Mesenchymal stem cell (in vitro differentiated cells and primary cell): ENCODE data around the gene ROBO3.

Experiments used
- DNase-seq: peaks from one replicate; pipeline ENCODE4 v3.0.0-alpha.2; 2013
- H2AFZ ChIP-seq: one replicate; pipeline ENCODE4 v1.6.1; 2013; ENCODE audit warnings: low read depth, mild to moderate bottlenecking, control low read depth, inconsistent platforms, low read length, moderate library complexity
- H2AK5ac ChIP-seq: 2 replicates; pipeline ENCODE4 v1.6.1; 2013; ENCODE audit warnings: low read length, moderate library complexity, mild to moderate bottlenecking, inconsistent platforms; ENCODE audit not compliant: severe bottlenecking
- H2BK120ac ChIP-seq: one replicate; pipeline ENCODE4 v1.6.1; 2013; ENCODE audit warnings: low read depth, mild to moderate bottlenecking, inconsistent platforms, low read length, moderate library complexity
- H2BK12ac ChIP-seq, 2 experiments: one replicate each; pipeline ENCODE4 v1.6.1; 2013; ENCODE audit warnings: inconsistent platforms in 2 of 2, low read length in 2 of 2, mild to moderate bottlenecking in 2 of 2, moderate library complexity in 2 of 2, control low read depth in 1 of 2
- H2BK15ac ChIP-seq: one replicate; pipeline ENCODE4 v1.6.1; 2013; ENCODE audit warnings: mild to moderate bottlenecking, low read depth, inconsistent platforms; ENCODE audit not compliant: poor library complexity, severe bottlenecking
- H2BK5ac ChIP-seq: 2 replicates; pipeline ENCODE4 v1.6.1; 2013; ENCODE audit warnings: low read depth, mild to moderate bottlenecking, low read length, control low read depth, inconsistent platforms; ENCODE audit not compliant: poor library complexity, severe bottlenecking
- H3K14ac ChIP-seq, 2 experiments: one replicate each; pipeline ENCODE4 v1.6.1; 2013; ENCODE audit warnings: inconsistent platforms in 2 of 2, low read length in 2 of 2, control low read depth in 1 of 2, mild to moderate bottlenecking in 1 of 2, moderate library complexity in 1 of 2
- H3K18ac ChIP-seq, 2 experiments: one replicate each; pipeline ENCODE4 v1.6.1; 2013; ENCODE audit warnings: inconsistent platforms in 2 of 2, low read length in 2 of 2, control low read depth in 1 of 2, low read depth in 1 of 2, mild to moderate bottlenecking in 1 of 2
- H3K23ac ChIP-seq, 2 experiments: one replicate each; pipeline ENCODE4 v1.6.1; 2013; ENCODE audit warnings: inconsistent platforms in 2 of 2, low read length in 2 of 2, mild to moderate bottlenecking in 2 of 2, moderate library complexity in 2 of 2, control low read depth in 1 of 2
- H3K27ac ChIP-seq: 2 replicates; pipeline ENCODE4 v1.5.1; 2013; ENCODE audit warnings: mild to moderate bottlenecking, moderate library complexity, low read length, control low read depth, inconsistent platforms; ENCODE audit not compliant: poor library complexity, severe bottlenecking
- H3K27me3 ChIP-seq, 2 experiments: 2 replicates each; pipeline versions ENCODE4 v1.6.1 to v1.7.0; 2013; ENCODE audit warnings: low read length in 2 of 2, mild to moderate bottlenecking in 2 of 2, moderate library complexity in 2 of 2, control low read depth in 1 of 2, inconsistent platforms in 1 of 2; ENCODE audit not compliant: control insufficient read depth in 1 of 2, insufficient read depth in 1 of 2
- H3K36me3 ChIP-seq, 2 experiments: 2 replicates each; pipeline versions ENCODE4 v1.6.1 to v1.7.0; 2013; ENCODE audit warnings: low read length in 2 of 2, control low read depth in 1 of 2, inconsistent platforms in 1 of 2, low read depth in 1 of 2, mild to moderate bottlenecking in 1 of 2; ENCODE audit not compliant: insufficient read depth in 2 of 2, control insufficient read depth in 1 of 2
- H3K4ac ChIP-seq, 2 experiments: one replicate each; pipeline ENCODE4 v1.6.1; 2013; ENCODE audit warnings: inconsistent platforms in 2 of 2, low read length in 2 of 2, mild to moderate bottlenecking in 2 of 2, moderate library complexity in 2 of 2, control low read depth in 1 of 2, low read depth in 1 of 2
- H3K4me1 ChIP-seq: 2 replicates; pipeline ENCODE4 v1.6.1; 2013; ENCODE audit warnings: low read depth, low read length, control low read depth; ENCODE audit not compliant: control insufficient read depth, insufficient read depth
- H3K4me2 ChIP-seq: 2 replicates; pipeline ENCODE4 v1.6.1; 2013; ENCODE audit warnings: low read length, mild to moderate bottlenecking, inconsistent platforms; ENCODE audit not compliant: poor library complexity, severe bottlenecking
- H3K4me3 ChIP-seq, 2 experiments: 2 replicates each; pipeline versions ENCODE4 v1.5.1 to v1.7.0; 2013; ENCODE audit warnings: low read length in 2 of 2, mild to moderate bottlenecking in 2 of 2, control low read depth in 1 of 2, low read depth in 1 of 2; ENCODE audit not compliant: insufficient read depth in 1 of 2
- H3K79me1 ChIP-seq: replicated peaks from 2 replicates; pipeline ENCODE4 v1.6.1; 2013; ENCODE audit warnings: mild to moderate bottlenecking, control low read depth, low read length, inconsistent platforms; ENCODE audit not compliant: poor library complexity, severe bottlenecking
- H3K9ac ChIP-seq: 2 replicates; pipeline ENCODE4 v1.7.0; 2013; ENCODE audit warnings: mild to moderate bottlenecking, low read length, moderate library complexity
- H3K9me3 ChIP-seq: 2 replicates; pipeline ENCODE4 v1.7.0; 2013; ENCODE audit warnings: mild to moderate bottlenecking, low read length; ENCODE audit not compliant: control insufficient read depth
- H4K8ac ChIP-seq: one replicate; pipeline ENCODE4 v1.6.1; 2013; ENCODE audit warnings: inconsistent platforms, mild to moderate bottlenecking, low read length, moderate library complexity
- H4K91ac ChIP-seq: one replicate; pipeline ENCODE4 v1.6.1; 2013; ENCODE audit warnings: mild to moderate bottlenecking, low read length, inconsistent platforms
- WGBS: methylation state at CpG from one replicate; pipeline ENCODE4 v1.1.7; 2013; ENCODE audit warnings: mixed read lengths; 5-methylcytosine and 5-hydroxymethylcytosine counted together

Gene ROBO3

DNA sequence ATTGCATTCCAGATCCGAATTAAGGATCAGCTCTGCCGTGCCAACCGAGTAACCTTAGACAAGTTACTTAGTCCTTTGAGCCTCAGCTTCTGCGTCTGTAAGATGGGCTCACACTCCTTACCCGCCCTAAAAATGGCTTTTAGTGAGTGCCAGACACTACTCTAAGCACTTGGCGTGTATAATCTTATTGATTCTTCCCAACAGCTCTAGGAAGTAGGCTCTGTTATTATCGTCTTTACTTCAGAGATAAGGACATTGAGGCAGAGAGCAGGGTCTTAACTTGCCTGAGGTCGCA lies 21.7 kb upstream of the ROBO3 start:
- H3K27ac ChIP-seq = no peak overlapping the region
- H2BK15ac ChIP-seq = no peak overlapping the region
- H2BK5ac ChIP-seq = no peak overlapping the region
- H2BK120ac ChIP-seq = no peak overlapping the region
- no peak overlapping the region for H2AFZ ChIP-seq
- H3K27me3 ChIP-seq = peaks cover 82 to 100% of the 10 kb centered on the region in 2 experiments
- WGBS = 19% methylated on average over 8 of the region's 8 CpGs
- no peak overlapping the region for H3K18ac ChIP-seq
- no peak overlapping the region for H2BK12ac ChIP-seq
- no peaks in the 10 kb centered on the region for H3K9me3 ChIP-seq
- no peak overlapping the region for H3K4ac ChIP-seq
- no peak overlapping the region for H3K14ac ChIP-seq
- H3K79me1 ChIP-seq = no peaks in the 10 kb centered on the region
- H4K91ac ChIP-seq = no peak overlapping the region
- no peaks in the 10 kb centered on the region for H3K36me3 ChIP-seq
- no peak overlapping the region for H3K23ac ChIP-seq
- H2AK5ac ChIP-seq = no peak overlapping the region
- H3K4me1 ChIP-seq = peaks cover 18% of the 10 kb centered on the region
- DNase-seq = no peak
- H4K8ac ChIP-seq = no peak overlapping the region
- H3K9ac ChIP-seq = no peak overlapping the region
- no peak overlapping the region for H3K4me3 ChIP-seq
- no peak overlapping the region for H3K4me2 ChIP-seq

DNA sequence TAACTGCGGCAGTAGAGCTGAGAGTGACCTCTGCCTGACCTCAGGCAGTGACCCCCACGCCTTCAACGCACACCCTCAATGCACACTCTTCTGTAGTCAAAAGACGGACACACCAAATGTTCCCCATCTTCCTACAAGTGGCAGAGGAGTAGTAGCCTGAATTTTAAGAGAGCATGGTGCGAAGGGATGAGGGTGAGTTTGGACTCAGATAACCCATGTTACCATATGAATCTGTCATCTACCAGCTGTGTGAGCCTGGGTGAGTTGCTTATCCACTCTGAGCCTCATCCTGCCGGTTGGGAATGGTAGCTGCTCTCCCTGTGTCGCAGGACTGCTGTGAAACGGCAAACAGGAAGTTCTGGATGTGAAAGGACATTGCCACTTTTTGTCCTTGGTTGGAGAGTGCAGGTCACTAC lies 20.6 kb upstream of the ROBO3 start:
- H4K91ac ChIP-seq = no peak overlapping the region
- H3K4me2 ChIP-seq = no peak overlapping the region
- H3K27me3 ChIP-seq = peaks cover 77 to 100% of the 10 kb centered on the region in 2 experiments
- no peak overlapping the region for H4K8ac ChIP-seq
- H2BK5ac ChIP-seq = no peak overlapping the region
- no peaks in the 10 kb centered on the region for H3K36me3 ChIP-seq
- peaks cover 9% of the 10 kb centered on the region for H3K4me1 ChIP-seq
- no peak overlapping the region for H3K4ac ChIP-seq
- no peak overlapping the region for H2BK120ac ChIP-seq
- H3K79me1 ChIP-seq = no peaks in the 10 kb centered on the region
- H3K23ac ChIP-seq = peak overlapping the region in 1 of 2 experiments; percentile 36
- no peak overlapping the region for H3K14ac ChIP-seq
- WGBS = 30% methylated on average over 8 of the region's 8 CpGs
- no peak for DNase-seq
- H3K4me3 ChIP-seq = no peak overlapping the region
- no peak overlapping the region for H2BK15ac ChIP-seq
- H2AFZ ChIP-seq = no peak overlapping the region
- no peak overlapping the region for H3K9ac ChIP-seq
- no peak overlapping the region for H2BK12ac ChIP-seq
- no peaks in the 10 kb centered on the region for H3K9me3 ChIP-seq
- no peak overlapping the region for H2AK5ac ChIP-seq
- H3K18ac ChIP-seq = no peak overlapping the region
- no peak overlapping the region for H3K27ac ChIP-seq

DNA sequence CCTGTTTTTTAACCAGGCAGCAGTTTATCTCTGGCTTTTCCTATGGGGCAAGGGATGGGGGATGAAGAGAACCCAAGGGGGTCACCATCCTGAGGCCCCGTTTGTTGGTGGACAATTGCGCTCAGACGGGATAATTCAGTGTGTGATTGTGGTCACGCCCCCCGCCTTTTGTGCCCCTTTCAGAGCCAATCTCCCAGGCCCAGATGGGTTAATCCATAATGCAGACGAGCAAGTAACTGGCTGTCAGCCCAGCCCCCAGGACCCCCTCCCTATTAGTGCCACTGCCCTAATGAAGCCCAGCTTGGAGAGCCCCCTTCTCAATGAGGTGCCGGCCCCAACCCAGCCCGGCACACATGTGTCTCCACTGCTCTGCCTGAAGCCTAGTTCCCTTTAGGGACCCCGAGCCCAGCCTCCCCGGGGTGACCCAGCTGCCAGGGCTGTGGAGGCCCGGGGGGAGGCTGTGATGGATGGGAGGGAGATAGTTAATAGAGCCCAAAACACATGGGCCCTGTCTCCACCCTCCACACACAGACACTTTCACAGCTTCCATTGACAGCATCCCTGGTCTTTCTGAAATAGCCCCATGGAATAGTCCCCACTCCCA lies 19.1 kb upstream of the ROBO3 start:
- H3K9ac ChIP-seq = no peak overlapping the region
- no peak overlapping the region for H4K8ac ChIP-seq
- H2BK5ac ChIP-seq = no peak overlapping the region
- H3K27me3 ChIP-seq = peaks cover 73 to 99% of the 10 kb centered on the region in 2 experiments
- H3K9me3 ChIP-seq = no peaks in the 10 kb centered on the region
- no peak overlapping the region for H3K4ac ChIP-seq
- no peak overlapping the region for H3K4me2 ChIP-seq
- H3K36me3 ChIP-seq = no peaks in the 10 kb centered on the region
- no peak overlapping the region for H3K14ac ChIP-seq
- WGBS = 38% methylated on average over 8 of the region's 11 CpGs
- H2BK120ac ChIP-seq = no peak overlapping the region
- no peak overlapping the region for H2AK5ac ChIP-seq
- no peak overlapping the region for H2BK15ac ChIP-seq
- no peak overlapping the region for H3K23ac ChIP-seq
- no peak for DNase-seq
- no peak overlapping the region for H4K91ac ChIP-seq
- H3K4me1 ChIP-seq = peaks cover 6% of the 10 kb centered on the region
- no peak overlapping the region for H2AFZ ChIP-seq
- H3K27ac ChIP-seq = no peak overlapping the region
- no peak overlapping the region for H3K18ac ChIP-seq
- H2BK12ac ChIP-seq = no peak overlapping the region
- H3K79me1 ChIP-seq = no peaks in the 10 kb centered on the region
- no peak overlapping the region for H3K4me3 ChIP-seq

DNA sequence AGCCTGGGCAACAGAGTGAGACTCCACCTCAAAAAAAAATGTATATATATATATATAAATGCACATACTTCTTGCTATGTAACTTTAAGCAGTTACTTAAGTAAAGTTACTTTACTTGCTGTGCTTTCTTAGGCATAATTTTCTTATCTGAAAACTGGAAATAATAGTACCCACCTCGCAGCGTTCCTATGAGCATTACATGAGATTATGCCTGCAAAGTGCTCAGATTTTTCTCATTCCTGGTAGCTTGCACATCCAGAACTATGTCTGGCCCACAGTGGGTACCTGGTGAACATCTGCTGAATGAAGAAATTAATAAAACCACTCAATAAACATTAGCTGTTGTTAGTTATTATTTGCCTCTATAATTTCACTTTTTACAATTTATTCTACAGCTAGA lies 6.1 kb upstream of the ROBO3 start:
- DNase-seq = no peak
- Histone ChIP-seq H2BK5ac (no peak overlapping the region), H3K4me3 (no peak overlapping the region), H3K27ac (no peak overlapping the region), H3K27me3 (peaks cover 59 to 76% of the 10 kb centered on the region in 2 experiments), H3K14ac (no peak overlapping the region), H3K9me3 (peaks cover 7% of the 10 kb centered on the region), H4K8ac (no peak overlapping the region), H3K79me1 (no peaks in the 10 kb centered on the region), H2BK15ac (no peak overlapping the region), H2AK5ac (no peak overlapping the region), H3K36me3 (no peaks in the 10 kb centered on the region), H2BK120ac (no peak overlapping the region), H3K4me1 (peaks cover 10% of the 10 kb centered on the region), H2BK12ac (no peak overlapping the region), H4K91ac (no peak overlapping the region), H3K23ac (no peak overlapping the region), H3K9ac (no peak overlapping the region), H3K18ac (no peak overlapping the region), H3K4ac (no peak overlapping the region), H2AFZ (no peak overlapping the region), H3K4me2 (no peak overlapping the region)
- WGBS = 85% methylated on average over 2 of the region's 2 CpGs
